IPS DF 4.7 (cell line): ENCODE data around the gene RND2.

ENCODE experiments used
- DNase-seq: peaks from one replicate; pipeline ENCODE4 v3.0.0-alpha.2; 2013; ENCODE audit warnings: low spot score; ENCODE audit errors: extremely low read depth

The RND2 gene

GRCh38 chr17:43006639-43007551 is 18.1 kb upstream of the RND2 start, which contains the start of gene IFI35:
Gene IFI35, plus strand, starts transcription at chr17:43006784. Its CDS starts 164 bp downstream, at chr17:43006948.
- no peak for DNase-seq

- DNase-seq: no peak
These were observed 14.2 kb upstream of the RND2 start for GRCh38 chr17:43010667-43011308.

- DNase-seq: no peak
These were observed 13.1 kb upstream of the RND2 start for GRCh38 chr17:43011728-43012472.

GRCh38 chr17:43013296-43013695 is 11.7 kb upstream of the RND2 start:
- no peak for DNase-seq

- no peak for DNase-seq
These were observed 10.9 kb upstream of the RND2 start for GRCh38 chr17:43014020-43014648.

GRCh38 chr17:43014649-43015542 is 10.1 kb upstream of the RND2 start:
- no peak for DNase-seq

- DNase-seq: no peak
These were observed 9.5 kb upstream of the RND2 start for GRCh38 chr17:43015579-43015978.

GRCh38 chr17:43016216-43016615 is 8.8 kb upstream of the RND2 start:
- no peak for DNase-seq

- no peak for DNase-seq
These were observed 6.8 kb upstream of the RND2 start for GRCh38 chr17:43018008-43018853.

- DNase-seq: no peak
These were observed 6.1 kb upstream of the RND2 start for GRCh38 chr17:43018932-43019331.

GRCh38 chr17:43019418-43019817 is 5.6 kb upstream of the RND2 start:
- no peak for DNase-seq

GRCh38 chr17:43020030-43020621 is 4.9 kb upstream of the RND2 start:
- no peak for DNase-seq

- no peak for DNase-seq
These were observed 4.0 kb upstream of the RND2 start for GRCh38 chr17:43020789-43021740.

GRCh38 chr17:43021741-43022512 is 3.1 kb upstream of the RND2 start, which contains the start of gene VAT1:
Gene VAT1, minus strand, starts transcription at chr17:43022385. Its CDS starts 63 bp downstream, at chr17:43022322.
- DNase-seq: no peak

- no peak for DNase-seq
These were observed 243 bp downstream of the RND2 start for GRCh38 chr17:43025290-43025657.

GRCh38 chr17:43025766-43026537 is 921 bp downstream of the RND2 start:
- DNase-seq: no peak
